Activated CD8-positive, alpha-beta memory T cell treated with anti-CD3 and anti-CD28 coated beads, Interleukin-2, amount 10 ng/mL, durations not matched to agents 7 days and 5 days (primary cell): ENCODE measurements around the gene PPP1R14C. TPM values are rescaled to one million over a fixed set of nuclear protein-coding genes. Genes with fewer than 3 reads are reported as not detected.
"Not testable (repeated sequence)": the region's sequence is repeated elsewhere in the genome, so short reads cannot be mapped to it uniquely, and the experiment has no call there.

ENCODE experiments used
- ATAC-seq: fragments of 150-1000 bp; cut with Tn5 transposase; one replicate; pipeline ENCODE4 v1.10.0; 2021; ENCODE audit warnings: moderate library complexity
- CTCF ChIA-PET: fragments of 350-600 bp; sonication (Branson Sonifier 250); formaldehyde crosslinking; loops from one replicate; lab custom pipeline; 2021; ENCODE audit warnings: antibody characterized with exemption; lab: Charles Lee
- DNase-seq: peaks from one replicate; pipeline ENCODE4 v3.0.0-alpha.2; 2020
- H3K27ac Mint-ChIP-seq: one replicate; pipeline ENCODE4 v1.8.0; 2021; ENCODE audit warnings: mild to moderate bottlenecking, mixed read lengths
- H3K27me3 Mint-ChIP-seq: one replicate; pipeline ENCODE4 v1.8.0; 2021; ENCODE audit warnings: mixed read lengths
- H3K36me3 Mint-ChIP-seq: one replicate; pipeline ENCODE4 v1.8.0; 2021; ENCODE audit warnings: mild to moderate bottlenecking, mixed read lengths
- H3K4me1 Mint-ChIP-seq: one replicate; pipeline ENCODE4 v1.8.0; 2021; ENCODE audit warnings: mixed read lengths
- H3K4me3 Mint-ChIP-seq: one replicate; pipeline ENCODE4 v1.8.0; 2021; ENCODE audit warnings: mild to moderate bottlenecking, moderate library complexity, mixed read lengths
- H3K9me3 Mint-ChIP-seq: one replicate; pipeline ENCODE4 v1.8.0; 2022; ENCODE audit warnings: low read depth, mixed read lengths
- total RNA-seq, 2 experiments: library from RNA; stranded (reverse); gene quantifications; one replicate each; pipeline ENCODE4 v1.2.3, GENCODE V29; 2021

The PPP1R14C gene
- total RNA-seq, 2 experiments from 2014 or later: 0.09 TPM; not detected in 1

DNA sequence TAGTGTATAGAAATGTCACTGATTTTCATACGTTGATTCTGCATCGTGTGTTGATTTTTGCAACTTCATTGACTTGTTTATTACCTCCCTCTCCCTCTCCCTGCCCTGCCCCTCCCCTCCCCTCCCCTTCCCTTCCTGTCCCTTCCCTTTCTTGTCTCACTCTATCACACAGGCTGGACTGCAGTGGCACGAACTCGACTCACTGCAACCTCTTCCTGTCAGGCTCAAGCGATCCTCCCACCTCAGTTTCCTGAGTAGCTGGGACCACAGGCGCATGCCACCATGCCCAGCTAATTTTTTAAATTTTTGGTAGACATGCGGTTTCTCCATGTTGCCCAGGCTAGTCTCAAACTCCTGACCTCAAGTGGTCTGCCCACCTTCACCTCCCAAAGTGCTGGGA lies 19.2 kb upstream of the PPP1R14C start:
- Mint-ChIP-seq H3K9me3 (no peaks in the 10 kb centered on the region), H3K36me3 (no peaks in the 10 kb centered on the region), H3K27me3 (peaks cover 34% of the 10 kb centered on the region), H3K4me1 (peaks cover 18% of the 10 kb centered on the region), H3K4me3 (no peak overlapping the region), H3K27ac (no peak overlapping the region)
- ATAC-seq (no peak), DNase-seq (no peak)
- CTCF ChIA-PET: no interaction called here

- peaks cover 12% of the 10 kb centered on the region for H3K4me1 Mint-ChIP-seq
- CTCF ChIA-PET: no interaction called here
- DNase-seq: no peak
- H3K27ac Mint-ChIP-seq: no peak overlapping the region
- H3K4me3 Mint-ChIP-seq: no peak overlapping the region
- peaks cover 34% of the 10 kb centered on the region for H3K27me3 Mint-ChIP-seq
- H3K9me3 Mint-ChIP-seq: no peaks in the 10 kb centered on the region
- ATAC-seq: no peak
- H3K36me3 Mint-ChIP-seq: no peaks in the 10 kb centered on the region
Observed at GRCh38 chr6:150124235-150124634, 18.6 kb upstream of the PPP1R14C start.

GRCh38 chr6:150126641-150127291 lies 16.1 kb upstream of the PPP1R14C start:
- Mint-ChIP-seq H3K27me3 (peaks cover 31% of the 10 kb centered on the region), H3K27ac (no peak overlapping the region), H3K4me1 (peaks cover 4% of the 10 kb centered on the region), H3K36me3 (no peaks in the 10 kb centered on the region), H3K9me3 (no peaks in the 10 kb centered on the region), H3K4me3 (no peak overlapping the region)
- CTCF ChIA-PET: interaction anchor here (0.8 kb wide), 1 partner anchor 45 kb away, joined by 4 read pairs; no protein-coding TSS in a partner anchor
- DNase-seq: no peak
- no peak for ATAC-seq

DNA sequence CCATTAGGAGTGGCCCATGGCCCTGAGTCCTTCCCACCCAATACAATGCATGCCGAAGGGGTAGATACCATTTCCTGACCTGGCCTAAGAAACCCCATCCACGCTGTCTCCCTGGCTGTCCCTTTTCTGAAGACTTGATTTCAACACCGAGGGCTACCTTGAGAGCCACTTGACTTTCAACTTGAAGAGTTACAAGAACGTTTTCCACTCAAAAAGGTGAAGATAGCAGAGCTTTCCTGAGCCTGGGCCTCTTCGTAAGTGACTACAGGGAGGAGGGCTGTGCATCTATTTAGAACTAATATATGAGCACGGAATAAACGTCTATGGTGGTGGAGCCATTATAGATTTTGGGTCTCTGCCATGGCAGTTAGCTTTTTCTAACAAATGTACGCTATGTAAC lies 14.4 kb upstream of the PPP1R14C start:
- Mint-ChIP-seq H3K4me3 (no peak overlapping the region), H3K27me3 (peaks cover 27% of the 10 kb centered on the region), H3K27ac (no peak overlapping the region), H3K36me3 (no peaks in the 10 kb centered on the region), H3K9me3 (no peaks in the 10 kb centered on the region), H3K4me1 (peaks cover 3% of the 10 kb centered on the region)
- ATAC-seq: no peak
- CTCF ChIA-PET: interaction anchor here (0.7 kb wide), 1 partner anchor 49 kb away, joined by 3 read pairs; no protein-coding TSS in a partner anchor
- DNase-seq: no peak

- no peak for DNase-seq
- ATAC-seq: no peak
- CTCF ChIA-PET: no interaction called here
- no peak overlapping the region for H3K4me3 Mint-ChIP-seq
- no peaks in the 10 kb centered on the region for H3K9me3 Mint-ChIP-seq
- no peaks in the 10 kb centered on the region for H3K4me1 Mint-ChIP-seq
- peaks cover 20% of the 10 kb centered on the region for H3K27me3 Mint-ChIP-seq
- H3K27ac Mint-ChIP-seq: no peak overlapping the region
- H3K36me3 Mint-ChIP-seq: no peaks in the 10 kb centered on the region
Observed at GRCh38 chr6:150129616-150130505, 13.0 kb upstream of the PPP1R14C start.

DNA sequence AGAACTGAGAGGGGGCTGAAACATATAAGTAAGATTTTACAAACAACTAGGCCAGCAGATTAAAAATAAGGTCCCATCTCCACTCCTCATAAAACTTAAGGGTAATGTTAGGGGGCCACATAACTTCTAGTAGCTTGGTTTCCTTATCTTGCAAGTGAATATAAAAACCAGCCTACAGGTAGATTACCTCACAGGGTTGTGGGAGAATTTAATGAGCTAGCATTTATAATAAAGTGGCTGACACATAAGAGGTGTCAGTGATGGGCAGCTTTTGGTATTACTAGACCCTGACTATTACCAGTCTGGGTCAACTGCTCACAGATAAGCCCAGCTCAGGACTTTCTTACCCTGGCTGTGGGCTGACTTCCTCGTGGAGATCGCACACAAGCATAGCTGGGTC lies 9.2 kb upstream of the PPP1R14C start:
- Mint-ChIP-seq H3K27ac (no peak overlapping the region), H3K36me3 (no peaks in the 10 kb centered on the region), H3K4me3 (no peak overlapping the region), H3K9me3 (no peaks in the 10 kb centered on the region), H3K4me1 (no peaks in the 10 kb centered on the region), H3K27me3 (peaks cover 15% of the 10 kb centered on the region)
- CTCF ChIA-PET: no interaction called here
- no peak for ATAC-seq
- no peak for DNase-seq

- Mint-ChIP-seq H3K27me3 (peaks cover 22% of the 10 kb centered on the region), H3K4me3 (no peak overlapping the region), H3K9me3 (no peaks in the 10 kb centered on the region), H3K27ac (no peak overlapping the region), H3K4me1 (no peaks in the 10 kb centered on the region), H3K36me3 (no peaks in the 10 kb centered on the region)
- CTCF ChIA-PET: no interaction called here
- DNase-seq (no peak), ATAC-seq (no peak)
Observed at GRCh38 chr6:150134280-150134920, 8.4 kb upstream of the PPP1R14C start.

- H3K4me3 Mint-ChIP-seq, H3K9me3 Mint-ChIP-seq, H3K27ac Mint-ChIP-seq, CTCF ChIA-PET, H3K4me1 Mint-ChIP-seq, ATAC-seq, H3K36me3 Mint-ChIP-seq, DNase-seq: not testable (repeated sequence)
- H3K27me3 Mint-ChIP-seq: peaks cover 51% of the 10 kb centered on the region
Observed at GRCh38 chr6:150137711-150138110, 5.1 kb upstream of the PPP1R14C start.

DNA sequence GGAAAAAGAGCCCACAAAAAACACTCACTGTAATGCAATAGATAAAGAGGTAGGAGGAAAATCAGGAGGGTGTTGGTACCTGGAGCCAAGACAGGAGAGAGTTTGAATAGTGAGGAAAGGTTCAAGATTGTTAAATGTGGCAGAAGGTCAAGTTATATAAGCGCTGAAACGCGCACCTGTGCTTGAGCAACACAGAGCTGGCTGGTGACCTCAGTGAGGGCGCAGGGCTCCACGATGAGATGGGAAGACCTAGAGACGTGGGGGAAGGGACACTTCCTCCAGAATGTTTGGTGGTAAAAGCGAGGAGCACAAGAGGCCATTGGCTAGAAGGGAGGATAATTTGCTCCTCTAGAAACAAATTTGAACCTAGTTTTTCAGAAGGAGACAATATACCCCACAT lies 4.2 kb upstream of the PPP1R14C start:
- CTCF ChIA-PET: no interaction called here
- no peak for ATAC-seq
- peaks cover 52% of the 10 kb centered on the region for H3K27me3 Mint-ChIP-seq

GRCh38 chr6:150139533-150139932 lies 3.3 kb upstream of the PPP1R14C start:
- no peak overlapping the region for H3K27ac Mint-ChIP-seq
- CTCF ChIA-PET: no interaction called here
- peaks cover 13% of the 10 kb centered on the region for H3K4me1 Mint-ChIP-seq
- no peak overlapping the region for H3K4me3 Mint-ChIP-seq
- peaks cover 61% of the 10 kb centered on the region for H3K27me3 Mint-ChIP-seq
- ATAC-seq (no peak), DNase-seq (no peak)
- no peaks in the 10 kb centered on the region for H3K9me3 Mint-ChIP-seq
- H3K36me3 Mint-ChIP-seq: peaks cover 2% of the 10 kb centered on the region

More for the DNA sequence above, 4.2 kb upstream of the PPP1R14C start:
- H3K9me3 Mint-ChIP-seq: no peaks in the 10 kb centered on the region
- no peak for DNase-seq
- no peak overlapping the region for H3K27ac Mint-ChIP-seq
- no peak overlapping the region for H3K4me3 Mint-ChIP-seq
- peaks cover 2% of the 10 kb centered on the region for H3K36me3 Mint-ChIP-seq
- H3K4me1 Mint-ChIP-seq: peaks cover 7% of the 10 kb centered on the region

GRCh38 chr6:150140236-150140969 lies 2.4 kb upstream of the PPP1R14C start:
- CTCF ChIA-PET: no interaction called here
- no peaks in the 10 kb centered on the region for H3K9me3 Mint-ChIP-seq
- peaks cover 69% of the 10 kb centered on the region for H3K27me3 Mint-ChIP-seq
- ATAC-seq (no peak), DNase-seq (no peak)
- H3K4me3 Mint-ChIP-seq: no peak overlapping the region
- peaks cover 2% of the 10 kb centered on the region for H3K36me3 Mint-ChIP-seq
- no peak overlapping the region for H3K27ac Mint-ChIP-seq
- H3K4me1 Mint-ChIP-seq: peaks cover 13% of the 10 kb centered on the region

DNA sequence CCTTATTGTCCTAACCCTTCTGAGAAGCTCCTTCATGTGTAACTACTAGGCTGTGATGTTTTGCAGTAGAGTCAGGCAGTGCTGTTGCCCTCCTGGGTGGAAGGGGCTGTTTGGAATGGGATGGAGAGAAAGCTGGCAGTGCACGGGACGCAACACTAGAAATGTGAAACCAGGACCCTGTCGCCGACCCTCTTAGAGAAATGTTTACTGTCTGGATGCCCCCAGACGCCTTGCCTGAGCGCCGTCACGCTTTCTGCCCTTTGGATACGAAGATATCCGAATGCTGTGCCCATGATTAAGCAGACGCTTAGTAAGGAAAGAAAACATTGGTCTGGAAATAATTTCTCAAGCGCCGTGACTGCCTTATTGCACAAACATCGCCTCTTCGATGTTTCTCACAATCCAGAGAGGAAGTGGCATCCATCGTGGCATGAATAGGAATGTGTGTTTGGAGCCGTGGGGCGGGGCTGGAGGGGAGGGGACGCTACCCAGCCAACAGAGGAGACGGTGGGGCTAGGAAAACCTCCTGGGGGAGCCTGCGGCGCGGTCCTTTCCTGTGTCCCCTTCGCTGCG lies 661 bp upstream of the PPP1R14C start:
- no peaks in the 10 kb centered on the region for H3K9me3 Mint-ChIP-seq
- peaks cover 2% of the 10 kb centered on the region for H3K36me3 Mint-ChIP-seq
- H3K27ac Mint-ChIP-seq: no peak overlapping the region
- no peak for DNase-seq
- H3K4me3 Mint-ChIP-seq: peak overlapping the region; percentile 47
- ATAC-seq: no peak
- peaks cover 83% of the 10 kb centered on the region for H3K27me3 Mint-ChIP-seq
- CTCF ChIA-PET: no interaction called here
- H3K4me1 Mint-ChIP-seq: peaks cover 17% of the 10 kb centered on the region
